ENCODE measurements around the gene RBM23.
"Not testable (repeated sequence)": the region's sequence is repeated elsewhere in the genome, so short reads cannot be mapped to it uniquely, and the experiment has no call there.

Gene RBM23

GRCh38 chr14:22918804-22919600 lies at the start of gene RBM23:
RBM23 (minus strand) TSS chr14:22919149.
- no peak for DNase-seq

GRCh38 chr14:22966783-22967269 lies 47.9 kb upstream of the RBM23 start:
- DNase-seq = no peak

- not testable (repeated sequence) for DNase-seq
Observed at GRCh38 chr14:22965916-22966782, 47.2 kb upstream of the RBM23 start.

GRCh38 chr14:22962061-22962676 lies 43.2 kb upstream of the RBM23 start:
- DNase-seq = no peak

- DNase-seq = no peak
Observed at GRCh38 chr14:22955702-22956569, 37.0 kb upstream of the RBM23 start.

- DNase-seq = no peak
Observed at GRCh38 chr14:22952418-22952817, 33.5 kb upstream of the RBM23 start.

GRCh38 chr14:22951795-22952194 lies 32.8 kb upstream of the RBM23 start:
- not testable (repeated sequence) for DNase-seq

GRCh38 chr14:22945642-22946041 lies 26.7 kb upstream of the RBM23 start:
- DNase-seq = no peak

GRCh38 chr14:22939684-22940083 lies 20.7 kb upstream of the RBM23 start:
- no peak for DNase-seq

GRCh38 chr14:22935156-22935555 lies 16.2 kb upstream of the RBM23 start:
- no peak for DNase-seq

- no peak for DNase-seq
Observed at GRCh38 chr14:22932146-22932545, 13.2 kb upstream of the RBM23 start.

GRCh38 chr14:22929961-22930364 lies 11.0 kb upstream of the RBM23 start:
- no peak for DNase-seq

GRCh38 chr14:22929104-22929960 lies 10.4 kb upstream of the RBM23 start, which contains the start of gene PRMT5:
PRMT5 (minus strand) TSS chr14:22929376; CDS start chr14:22929361, 15 bp downstream.
- DNase-seq = peak; percentile 45

- DNase-seq = no peak
Observed at GRCh38 chr14:22928237-22929103, 9.5 kb upstream of the RBM23 start.

- no peak for DNase-seq
Observed at GRCh38 chr14:22926316-22926715, 7.4 kb upstream of the RBM23 start.

- DNase-seq = no peak
Observed at GRCh38 chr14:22925513-22925912, 6.6 kb upstream of the RBM23 start.

- DNase-seq = no peak
Observed at GRCh38 chr14:22923746-22924145, 4.8 kb upstream of the RBM23 start.

GRCh38 chr14:22922294-22922693 lies 3.3 kb upstream of the RBM23 start:
- no peak for DNase-seq

- no peak for DNase-seq
Observed at GRCh38 chr14:22920697-22921096, 1.7 kb upstream of the RBM23 start.

- DNase-seq = no peak
Observed at GRCh38 chr14:22919601-22919921, 612 bp upstream of the RBM23 start.
